HG02938 (cell line): ENCODE results near the gene PIP4K2A.

Experiments used
- ATAC-seq: cut with Tn5 transposase; IDR thresholded peaks from one replicate; pipeline ENCODE4 v1.9.1; 2021; ENCODE audit warnings: mild to moderate bottlenecking, moderate library complexity; ENCODE audit not compliant: unreplicated experiment

PIP4K2A gene

DNA sequence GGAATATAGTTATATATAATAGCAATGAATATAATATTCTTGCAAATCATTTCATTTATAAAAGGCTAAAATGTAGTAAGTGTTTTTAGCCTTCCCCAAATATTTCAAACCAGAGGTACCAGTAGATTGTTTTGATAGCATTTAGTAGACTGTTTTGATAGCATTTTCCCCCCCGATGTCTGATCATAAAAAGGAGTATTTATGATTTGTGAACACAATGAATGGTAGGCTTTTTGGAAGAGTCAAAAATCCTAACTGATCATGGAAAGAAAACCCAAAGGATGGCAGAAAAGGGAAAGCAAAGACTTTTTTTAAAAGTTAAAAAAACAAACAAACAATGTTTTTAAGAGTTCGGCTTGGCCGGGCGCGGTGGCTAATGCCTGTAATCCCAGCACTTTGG lies 152.5 kb downstream of the PIP4K2A start:
- ATAC-seq = no peak

DNA sequence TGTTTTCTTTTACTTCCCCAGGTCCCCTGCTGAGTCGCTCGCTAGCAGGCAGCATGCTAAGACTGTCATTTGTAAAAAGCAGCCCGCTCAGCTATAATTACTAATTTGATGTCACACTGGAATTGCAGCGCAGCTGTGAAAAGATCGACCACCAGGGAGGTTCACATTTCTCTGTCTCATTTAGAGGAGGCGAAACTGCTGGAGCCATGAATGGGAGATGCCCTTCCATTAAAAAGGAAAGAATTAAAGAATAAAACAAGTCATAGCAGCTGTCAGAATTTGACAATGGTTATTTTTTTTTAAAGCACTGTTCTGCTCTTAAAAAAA lies 153.5 kb downstream of the PIP4K2A start:
- no peak for ATAC-seq

- ATAC-seq = no peak
These were observed 154.1 kb downstream of the PIP4K2A start for GRCh38 chr10:22560096-22560912.

- ATAC-seq = no peak
These were observed 157.1 kb downstream of the PIP4K2A start for GRCh38 chr10:22557321-22557720.

- no peak for ATAC-seq
These were observed 157.6 kb downstream of the PIP4K2A start for GRCh38 chr10:22556774-22557173.

GRCh38 chr10:22554461-22555182 lies 159.8 kb downstream of the PIP4K2A start:
- ATAC-seq = no peak

DNA sequence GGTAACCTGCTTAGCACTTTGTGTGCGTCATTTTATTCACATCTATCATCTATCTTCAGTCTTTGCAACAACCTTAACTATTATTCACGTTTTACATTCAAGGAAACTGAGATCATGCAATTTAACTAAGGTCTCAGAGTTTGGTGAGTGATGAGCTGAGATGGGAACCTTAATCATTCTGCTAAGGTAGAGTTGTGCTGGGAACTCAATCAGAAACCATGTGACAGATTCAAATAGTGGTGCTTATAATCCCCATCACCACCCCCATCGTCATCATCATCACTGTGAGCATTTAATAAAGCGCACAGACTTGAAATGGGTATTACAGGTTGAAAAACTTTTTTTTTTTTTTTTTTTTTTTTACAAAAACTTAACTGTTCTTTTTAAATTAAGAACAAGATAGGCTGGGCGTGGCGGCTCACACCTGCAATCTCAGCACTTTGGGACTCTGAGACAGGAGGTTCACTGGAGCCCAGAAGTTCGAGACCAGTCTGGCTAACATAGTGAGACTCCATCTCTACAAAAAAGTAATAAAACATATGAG lies 160.9 kb downstream of the PIP4K2A start:
- ATAC-seq = no peak

GRCh38 chr10:22552888-22553378 lies 161.4 kb downstream of the PIP4K2A start:
- ATAC-seq = no peak

GRCh38 chr10:22551681-22552365 lies 162.6 kb downstream of the PIP4K2A start:
- no peak for ATAC-seq

GRCh38 chr10:22550732-22551131 lies 163.6 kb downstream of the PIP4K2A start:
- no peak for ATAC-seq

- no peak for ATAC-seq
These were observed 166.0 kb downstream of the PIP4K2A start for GRCh38 chr10:22548344-22548743.

- ATAC-seq = no peak
These were observed 168.7 kb downstream of the PIP4K2A start for GRCh38 chr10:22545643-22546042.

DNA sequence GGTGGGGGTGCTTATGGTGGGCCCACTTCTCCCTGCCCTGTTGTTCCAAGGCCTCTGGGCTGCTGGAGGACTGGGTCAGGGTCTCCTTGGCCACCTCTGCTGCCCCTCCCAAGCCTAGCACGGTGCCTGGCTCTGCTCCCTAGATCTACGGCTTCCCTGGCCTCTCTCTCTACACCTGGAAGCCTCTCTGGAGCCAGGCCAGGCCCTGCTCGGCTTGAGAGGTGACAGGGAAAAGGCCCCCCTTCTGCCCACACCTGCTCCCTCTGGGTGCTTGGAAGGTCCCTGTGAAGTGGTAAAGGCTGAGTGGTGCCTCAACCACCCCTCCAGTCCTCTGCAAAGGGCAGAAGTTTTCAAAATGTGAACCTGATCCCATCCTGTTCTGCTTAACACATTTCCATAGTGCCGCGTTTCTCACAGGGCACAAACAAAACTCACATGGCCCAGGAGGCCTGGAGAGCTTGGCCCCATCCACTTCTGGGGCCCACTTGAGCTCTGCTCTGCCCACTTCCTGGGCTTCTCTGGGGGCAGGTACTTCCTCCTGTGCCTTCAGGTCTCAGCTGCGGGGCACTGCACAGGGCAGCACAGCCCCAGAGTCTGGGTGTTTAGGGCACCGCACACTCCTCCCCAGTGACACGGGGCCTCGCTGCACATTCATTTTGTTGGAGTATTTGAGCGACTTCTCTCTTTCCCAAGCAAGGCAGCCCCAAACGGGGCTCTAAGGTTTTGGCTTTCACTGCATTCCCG lies 169.9 kb downstream of the PIP4K2A start:
- ATAC-seq = no peak

- ATAC-seq = no peak
These were observed 171.6 kb downstream of the PIP4K2A start for GRCh38 chr10:22542773-22543172.

- ATAC-seq = no peak
These were observed 172.5 kb downstream of the PIP4K2A start for GRCh38 chr10:22541900-22542299.

DNA sequence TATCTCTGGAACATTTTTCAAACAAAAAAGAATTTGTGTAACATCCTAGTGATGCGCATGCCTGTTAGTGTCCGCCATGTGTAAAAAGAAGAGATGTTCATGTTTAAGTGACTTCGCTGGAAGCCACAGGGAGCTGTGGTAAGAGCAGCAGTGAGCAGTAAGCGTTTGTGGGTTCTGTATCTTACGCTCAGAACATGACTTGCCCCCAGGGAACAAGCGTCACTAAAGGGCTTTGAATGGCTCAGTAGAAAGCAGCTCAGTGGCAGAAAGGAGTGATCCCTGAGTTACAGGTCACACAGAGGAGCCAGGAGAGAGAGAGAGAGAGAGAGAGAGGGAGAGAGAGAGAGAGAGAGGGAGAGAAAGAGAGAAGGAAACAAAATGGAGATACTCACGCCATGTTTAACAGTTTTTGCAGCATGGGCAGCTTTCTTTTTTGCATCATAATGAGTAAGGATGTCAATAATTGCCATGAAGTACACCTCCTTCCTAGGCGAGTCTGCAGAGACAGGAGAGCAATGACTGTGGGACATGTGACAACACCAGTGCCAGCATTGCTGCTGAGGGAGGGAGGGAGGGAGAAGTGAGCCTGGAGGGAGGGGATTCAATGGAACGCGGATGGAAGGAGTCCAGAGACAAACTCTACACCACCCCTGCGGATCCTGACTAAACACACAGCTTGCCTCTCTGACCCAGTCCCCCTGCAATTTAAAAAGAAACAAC lies 174.6 kb downstream of the PIP4K2A start:
- no peak for ATAC-seq

DNA sequence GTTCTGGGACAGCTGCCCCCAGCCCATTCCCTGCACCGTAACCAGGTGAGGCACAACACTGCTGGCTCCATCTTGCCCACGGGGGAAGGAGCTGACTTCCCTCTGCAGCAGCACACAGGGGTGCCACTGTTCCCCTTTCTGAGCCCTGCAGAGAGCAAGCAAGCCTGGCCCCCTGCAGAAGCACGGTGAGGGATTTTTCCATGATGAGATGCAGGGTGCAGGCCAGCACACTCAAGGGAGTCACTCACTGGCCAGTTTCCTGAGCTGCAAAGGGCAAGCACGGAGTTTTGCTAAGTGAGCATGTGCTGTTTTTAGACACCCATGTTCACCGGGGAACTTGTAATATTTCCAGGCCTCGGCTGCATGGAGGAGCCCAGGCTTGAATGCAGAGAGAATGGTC lies 176.6 kb downstream of the PIP4K2A start:
- ATAC-seq = no peak

GRCh38 chr10:22536620-22537019 lies 177.8 kb downstream of the PIP4K2A start:
- no peak for ATAC-seq

DNA sequence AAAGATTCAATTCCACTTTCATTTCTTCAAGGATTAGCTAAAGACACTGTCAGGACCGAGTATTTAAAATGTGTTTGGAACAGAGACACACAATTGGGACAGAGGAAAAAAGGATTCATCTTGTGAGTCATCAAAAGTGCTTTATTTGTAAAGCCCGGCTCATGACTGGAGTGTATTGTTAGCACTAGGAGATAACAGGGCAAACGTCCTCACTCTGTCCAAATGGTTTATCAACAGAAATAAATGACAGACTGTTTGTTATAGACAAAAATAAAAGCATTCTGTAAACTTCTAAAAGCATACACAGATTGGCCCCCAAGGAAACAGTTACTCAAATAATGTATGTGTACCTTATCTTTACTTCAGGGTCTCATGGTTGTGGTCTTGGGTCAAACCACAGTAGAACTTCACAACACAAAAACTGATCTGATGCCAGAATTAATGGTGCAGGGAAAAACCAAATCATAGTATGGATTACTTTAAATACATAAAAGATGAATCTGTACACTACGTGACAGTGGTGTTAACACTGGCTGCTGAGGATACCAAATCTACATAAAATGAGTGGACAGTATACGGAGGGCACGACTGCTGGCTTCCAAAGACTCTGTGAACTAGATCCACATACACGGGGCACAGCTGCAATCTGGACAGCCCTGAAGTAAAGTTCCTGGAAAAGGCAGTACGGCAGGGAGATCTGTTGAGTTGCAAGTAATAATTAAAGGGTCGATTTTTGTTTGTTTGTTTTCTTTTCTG lies 179.4 kb downstream of the PIP4K2A start:
- no peak for ATAC-seq
